HEK293T (cell line): ENCODE data around the gene CORO6.

Source experiments
- CTCF ChIA-PET: fragments of 350-600 bp; formaldehyde crosslinking; extraction: SDS; loops from one replicate; lab custom pipeline; 2021; ENCODE audit warnings: antibody characterized with exemption, inconsistent platforms; lab: Yijun Ruan, JAX
- POLR2A ChIA-PET: fragments of 350-600 bp; formaldehyde crosslinking; extraction: SDS; loops from one replicate; lab custom pipeline; 2020; ENCODE audit warnings: antibody characterized with exemption, inconsistent platforms; lab: Yijun Ruan, JAX
- DNase-seq: peaks from one replicate; pipeline ENCODE4 v3.0.0; 2012; ENCODE audit warnings: mixed read lengths; ENCODE audit errors: extremely low spot score
- ARNT ChIP-seq: fragments of 450-650 bp; IDR thresholded peaks from 2 replicates; pipeline ENCODE4 v1.6.1; 2017; ENCODE audit warnings: mild to moderate bottlenecking
- BHLHE40 ChIP-seq: fragments of 450-650 bp; IDR thresholded peaks from 2 replicates; pipeline ENCODE4 v1.6.1; 2016; ENCODE audit warnings: mild to moderate bottlenecking, moderate library complexity, borderline replicate concordance
- CTBP1 ChIP-seq: fragments of 450-650 bp; IDR thresholded peaks from 2 replicates; pipeline ENCODE4 v1.6.1; 2016; ENCODE audit warnings: borderline replicate concordance
- ELF4 ChIP-seq: fragments of 450-650 bp; IDR thresholded peaks from 2 replicates; pipeline ENCODE4 v1.6.1; 2017; ENCODE audit warnings: antibody characterized with exemption
- FOXA1 ChIP-seq: fragments of 450-650 bp; IDR thresholded peaks from 2 replicates; pipeline ENCODE4 v1.6.1; 2016; ENCODE audit warnings: mild to moderate bottlenecking
- FOXK2 ChIP-seq: fragments of 450-650 bp; IDR thresholded peaks from 2 replicates; pipeline ENCODE4 v1.6.1; 2016; ENCODE audit warnings: mild to moderate bottlenecking
- FOXM1 ChIP-seq: fragments of 450-650 bp; IDR thresholded peaks from 2 replicates; pipeline ENCODE4 v1.6.1; 2017; ENCODE audit warnings: mild to moderate bottlenecking, borderline replicate concordance
- HDGF ChIP-seq: fragments of 450-650 bp; IDR thresholded peaks from 2 replicates; pipeline ENCODE4 v1.6.1; 2017; ENCODE audit warnings: antibody characterized with exemption, borderline replicate concordance
- L3MBTL2 ChIP-seq: fragments of 450-650 bp; conservative IDR thresholded peaks from 2 replicates; pipeline ENCODE4 v1.6.1; 2016; ENCODE audit warnings: mild to moderate bottlenecking
- LEF1 ChIP-seq: fragments of 450-650 bp; IDR thresholded peaks from 2 replicates; pipeline ENCODE4 v1.6.1; 2017; ENCODE audit warnings: mild to moderate bottlenecking, borderline replicate concordance
- NFRKB ChIP-seq: fragments of 450-650 bp; IDR thresholded peaks from 2 replicates; pipeline ENCODE4 v1.6.1; 2016; ENCODE audit warnings: mild to moderate bottlenecking, moderate library complexity
- SP1 ChIP-seq: fragments of 450-650 bp; IDR thresholded peaks from 2 replicates; pipeline ENCODE4 v1.6.1; 2017
- SUZ12 ChIP-seq: fragments of 450-650 bp; IDR thresholded peaks from 2 replicates; pipeline ENCODE4 v1.6.1; 2016; ENCODE audit warnings: mild to moderate bottlenecking
- TARDBP ChIP-seq: fragments of 450-650 bp; IDR thresholded peaks from 2 replicates; pipeline ENCODE4 v1.6.1; 2016
- ZNF384 ChIP-seq: fragments of 450-650 bp; IDR thresholded peaks from 2 replicates; pipeline ENCODE4 v1.6.1; 2016
- TF ChIP-seq, protein P1 (sequence below): fragments of 450-650 bp; IDR thresholded peaks from 2 replicates; pipeline ENCODE4 v1.6.1; 2016

Gene CORO6

DNA sequence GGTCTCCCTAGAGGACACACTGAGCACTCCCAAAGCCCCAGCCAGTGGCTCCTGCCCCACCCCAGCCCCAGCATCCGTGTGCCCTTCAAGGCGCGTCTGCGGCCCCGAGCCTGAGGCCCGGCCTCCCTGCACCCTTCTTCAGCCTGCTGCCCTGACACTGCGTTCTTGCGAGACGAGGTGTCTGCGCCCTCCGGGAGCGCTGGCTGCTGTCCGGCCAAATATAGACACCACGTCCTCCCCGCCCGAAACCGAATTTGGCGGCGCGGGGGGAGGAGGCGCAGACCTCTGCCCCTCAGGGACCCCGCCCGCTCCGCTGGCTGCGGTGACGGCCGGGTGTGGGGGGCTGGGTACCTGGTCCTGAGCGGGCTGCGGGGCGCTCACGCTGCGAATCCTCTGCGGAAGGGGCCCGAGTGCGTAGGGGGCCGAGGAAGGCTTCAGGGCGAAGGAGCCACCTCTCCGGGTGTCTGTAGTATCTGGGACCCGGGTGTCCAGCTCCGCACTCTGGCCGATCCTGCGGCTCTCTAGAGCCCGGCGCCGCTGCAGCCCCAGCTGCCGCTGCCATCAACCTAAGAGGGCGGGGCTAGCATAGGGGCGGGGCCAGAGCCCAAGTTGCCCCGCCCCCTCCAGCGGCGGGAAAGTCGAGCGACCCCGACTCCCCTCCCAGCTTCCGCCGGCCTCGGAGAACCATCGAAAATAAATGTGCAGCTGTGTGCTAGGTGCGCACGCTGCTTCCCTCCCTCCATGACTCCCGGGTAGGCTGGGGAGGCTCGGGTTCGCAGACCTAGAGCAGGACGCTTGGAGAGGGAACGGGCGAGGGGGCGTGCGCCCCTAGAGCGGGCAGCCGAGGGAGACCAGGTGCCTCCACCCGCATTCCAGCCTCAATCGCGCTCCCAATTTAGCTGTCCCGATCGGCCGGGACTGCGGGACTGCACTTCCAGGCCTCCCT lies at the start of gene CORO6:
Gene CORO6, minus strand, starts transcription at position 576 of the 946 bp plus-strand sequence. CDS start 1,491 bp downstream, outside the sequence.
- TF ChIP-seq L3MBTL2, result peak; percentile 76
- no peak for TF ChIP-seq FOXM1
- CTCF ChIA-PET, result interaction anchor here (1.1 to 1.4 kb wide), 2 partner anchors 28 to 31 kb away, joined by 3 read pairs; no protein-coding TSS in a partner anchor

DNA sequence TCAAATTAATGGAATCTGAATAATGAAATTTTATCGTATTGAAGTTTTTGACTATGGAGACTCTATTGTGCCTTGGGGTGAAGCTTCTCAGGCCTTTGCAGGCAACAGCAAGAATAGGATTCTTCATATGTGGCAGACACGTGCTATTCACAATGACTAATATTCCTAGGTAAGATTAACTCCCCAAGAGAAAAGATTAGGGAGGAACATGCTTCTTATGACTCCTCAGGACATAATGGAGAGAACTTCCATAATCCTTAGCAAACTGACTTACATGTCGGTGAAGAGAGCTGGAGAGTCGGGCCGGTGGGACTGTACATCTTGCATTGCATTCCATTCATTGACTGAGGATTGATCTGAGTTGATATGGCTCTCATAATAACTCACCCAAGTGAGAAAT lies 48.9 kb upstream of the CORO6 start:
- POLR2A ChIA-PET, result no interaction called here
- no peak for TF ChIP-seq ELF4
- DNase-seq, result no peak
- CTCF ChIA-PET, result interaction anchor here (0.6 kb wide), 1 partner anchor 217 kb away, joined by 3 read pairs; no protein-coding TSS in a partner anchor

More for the DNA sequence above, at the start of gene CORO6:
- peak; percentile 86 for DNase-seq
- POLR2A ChIA-PET, result interaction anchor here (0.8 to 2.3 kb wide), 9 partner anchors 14 to 155 kb away, joined by 3 to 16 read pairs (median 4); partner anchors contain the start of gene ANKRD13B

DNA sequence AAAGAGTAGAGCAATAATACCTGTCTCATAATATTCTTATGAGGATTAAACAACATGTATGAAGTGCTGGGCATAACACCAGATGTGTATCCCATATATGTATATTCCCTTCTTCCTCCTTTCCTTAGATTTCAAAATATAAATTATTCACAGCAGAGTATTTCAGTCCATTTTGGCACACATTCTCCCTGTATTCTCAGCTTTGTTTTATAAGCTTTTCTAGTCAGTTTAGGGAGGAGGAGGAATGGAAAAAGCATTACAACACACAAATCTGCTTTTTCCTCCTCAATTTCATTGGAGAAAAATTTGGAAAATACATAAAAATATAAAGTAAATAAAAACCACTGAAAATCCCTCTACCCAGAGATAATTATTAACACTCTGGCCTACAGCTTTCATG lies 46.6 kb upstream of the CORO6 start:
- DNase-seq, result no peak
- CTCF ChIA-PET, result no interaction called here
- no peak for TF ChIP-seq ELF4
- TF ChIP-seq SP1, result no peak
- TF ChIP-seq FOXA1, result no peak
- TF ChIP-seq NFRKB, result no peak
- no peak for TF ChIP-seq HDGF
- no peak for TF ChIP-seq L3MBTL2
- POLR2A ChIA-PET, result no interaction called here

DNA sequence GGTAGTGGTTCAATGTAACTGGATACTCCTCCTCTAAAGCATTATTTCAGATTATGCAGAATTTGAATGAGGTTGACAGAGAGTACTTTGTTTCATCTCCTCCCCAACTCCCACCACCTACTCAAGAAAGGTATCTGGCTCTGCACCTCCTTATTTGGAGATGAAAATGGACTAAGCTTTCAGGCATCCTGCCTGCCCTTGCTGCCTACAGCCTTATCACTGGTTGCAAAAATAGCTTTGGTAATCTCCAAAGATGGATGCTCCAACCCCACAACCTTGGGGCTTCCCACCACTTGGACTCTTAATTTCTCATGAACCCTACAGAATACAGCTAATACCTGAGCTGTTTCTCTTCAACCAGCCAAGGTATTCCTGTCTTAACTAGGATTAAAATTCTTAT lies 45.3 kb upstream of the CORO6 start:
- ChIA-PET POLR2A (no interaction called here), CTCF (no interaction called here)
- no peak for TF ChIP-seq SP1
- TF ChIP-seq TARDBP, result no peak
- TF ChIP-seq FOXA1, result no peak
- TF ChIP-seq BHLHE40, result no peak
- TF ChIP-seq NFRKB, result no peak
- no peak for TF ChIP-seq L3MBTL2
- no peak for TF ChIP-seq ARNT
- TF ChIP-seq FOXM1, result no peak
- TF ChIP-seq FOXK2, result no peak
- TF ChIP-seq ELF4, result no peak
- no peak for TF ChIP-seq HDGF
- no peak for TF ChIP-seq CTBP1
- no peak for TF ChIP-seq SUZ12
- no peak for TF ChIP-seq LEF1
- TF ChIP-seq, protein P1, sequence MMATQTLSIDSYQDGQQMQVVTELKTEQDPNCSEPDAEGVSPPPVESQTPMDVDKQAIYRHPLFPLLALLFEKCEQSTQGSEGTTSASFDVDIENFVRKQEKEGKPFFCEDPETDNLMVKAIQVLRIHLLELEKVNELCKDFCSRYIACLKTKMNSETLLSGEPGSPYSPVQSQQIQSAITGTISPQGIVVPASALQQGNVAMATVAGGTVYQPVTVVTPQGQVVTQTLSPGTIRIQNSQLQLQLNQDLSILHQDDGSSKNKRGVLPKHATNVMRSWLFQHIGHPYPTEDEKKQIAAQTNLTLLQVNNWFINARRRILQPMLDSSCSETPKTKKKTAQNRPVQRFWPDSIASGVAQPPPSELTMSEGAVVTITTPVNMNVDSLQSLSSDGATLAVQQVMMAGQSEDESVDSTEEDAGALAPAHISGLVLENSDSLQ, result no peak
- TF ChIP-seq ZNF384, result no peak
- DNase-seq, result no peak

DNA sequence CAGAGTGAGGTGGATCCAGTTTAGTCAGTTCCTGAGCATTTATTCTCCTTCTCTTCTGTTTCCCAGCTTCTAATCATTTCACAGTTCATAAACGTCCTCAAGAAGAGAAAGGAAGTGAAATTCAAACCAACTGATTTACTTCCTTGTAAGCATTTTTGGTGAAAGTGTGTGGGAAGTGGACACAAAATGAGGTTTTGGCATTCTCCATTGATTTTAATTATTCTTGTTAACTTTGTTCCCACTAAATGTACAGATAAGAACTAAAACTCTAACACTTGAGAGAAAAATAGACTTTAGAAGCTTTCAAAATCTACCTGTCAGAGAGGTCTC lies 42.7 kb upstream of the CORO6 start:
- POLR2A ChIA-PET, result no interaction called here
- TF ChIP-seq, protein P1, result no peak
- no peak for TF ChIP-seq L3MBTL2
- TF ChIP-seq NFRKB, result no peak
- TF ChIP-seq FOXK2, result no peak
- no peak for DNase-seq
- CTCF ChIA-PET, result interaction anchor here (0.7 to 1.7 kb wide), 4 partner anchors 11 to 1163 kb away, joined by 3 to 4 read pairs (median 3); no protein-coding TSS in a partner anchor

DNA sequence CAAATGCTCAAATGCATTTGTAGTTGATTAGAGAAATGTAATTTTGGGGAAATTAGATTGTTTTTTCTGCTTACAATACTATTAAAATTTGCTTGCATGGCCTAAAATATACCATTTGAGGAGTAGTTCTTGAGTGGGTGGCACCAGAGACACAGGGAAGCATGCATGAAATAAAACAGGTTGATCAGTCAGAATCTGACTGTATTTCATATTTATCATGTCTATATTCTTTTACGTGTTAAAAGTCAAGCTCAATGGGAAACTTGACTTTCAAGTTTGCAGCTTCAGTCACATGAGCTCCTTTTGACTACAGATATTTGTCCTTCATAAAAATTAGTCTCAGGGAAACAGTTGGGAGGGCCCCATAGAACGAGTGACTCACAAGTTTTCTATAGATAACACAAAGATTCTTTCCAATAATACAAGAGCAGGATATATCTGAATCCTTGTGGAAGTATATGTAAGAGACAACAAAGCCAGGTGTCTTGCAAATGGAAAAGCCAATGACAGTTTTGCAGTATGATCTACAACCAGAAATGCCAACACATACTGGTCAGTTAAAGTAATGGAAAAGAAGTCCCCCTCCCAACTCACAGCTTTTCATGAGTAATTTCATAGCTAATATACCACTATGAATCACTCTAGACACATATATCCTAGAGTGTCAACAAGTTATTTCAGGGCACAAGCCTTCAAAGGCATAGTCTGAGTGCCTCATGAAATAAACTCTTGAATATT lies 42.2 kb upstream of the CORO6 start:
- DNase-seq, result no peak
- ChIA-PET POLR2A (no interaction called here), CTCF (interaction anchor here (0.7 to 1.7 kb wide), 2 partner anchors 26 to 551 kb away, joined by 3 to 4 read pairs; no protein-coding TSS in a partner anchor)
- TF ChIP-seq LEF1, result no peak
- no peak for TF ChIP-seq NFRKB

DNA sequence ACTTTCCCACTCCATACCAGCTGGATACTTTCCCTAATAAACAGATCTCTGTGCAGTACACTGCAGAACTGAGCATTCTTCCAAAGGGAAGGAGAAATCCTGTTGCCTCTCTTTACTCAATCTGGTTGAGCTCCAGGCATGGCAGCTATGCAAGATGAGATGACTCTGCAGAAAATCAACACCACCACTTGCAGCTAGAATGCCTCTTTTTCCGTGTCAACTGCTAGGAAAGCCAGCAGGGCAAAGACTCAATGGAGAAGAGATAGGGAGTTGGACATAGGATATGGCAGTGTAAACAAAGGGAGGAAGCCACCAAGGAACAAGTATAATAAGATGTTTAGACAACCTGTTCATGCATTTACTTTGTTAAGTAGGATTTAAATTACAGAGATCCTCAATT lies 40.4 kb upstream of the CORO6 start:
- no peak for TF ChIP-seq FOXM1
- no peak for TF ChIP-seq TARDBP
- no peak for TF ChIP-seq ARNT
- TF ChIP-seq CTBP1, result no peak
- ChIA-PET POLR2A (no interaction called here), CTCF (interaction anchor here (1.5 kb wide), 1 partner anchor 24 kb away, joined by 8 read pairs; no protein-coding TSS in a partner anchor)
- DNase-seq, result no peak
